ENCODE data around the gene ZNF655. TPM values are rescaled to one million over a fixed set of nuclear protein-coding genes. Genes with fewer than 3 reads are reported as not detected.

The ZNF655 gene
- total RNA-seq, 1 experiment from 2014 or later = 40.4 TPM

GRCh38 chr7:99531354-99531765 is 27.1 kb upstream of the ZNF655 start (continued):
- TF ChIP-seq PREB (CRISPR knock-in tag; IDR thresholded peaks at IDR 0.05; ENCODE audit: borderline replicate concordance) (no peak), ESRRA (CRISPR knock-in tag; IDR thresholded peaks at IDR 0.05; ENCODE audit: borderline replicate concordance) (no peak), ATF2 (CRISPR knock-in tag; IDR thresholded peaks at IDR 0.05; ENCODE audit: borderline replicate concordance, low read depth) (no peak), ZNF416 (CRISPR knock-in tag; IDR thresholded peaks at IDR 0.05) (no peak), OVOL2 (CRISPR knock-in tag; IDR thresholded peaks at IDR 0.05; ENCODE audit: borderline replicate concordance) (no peak), ARID4B (CRISPR knock-in tag; IDR thresholded peaks at IDR 0.05; ENCODE audit: borderline replicate concordance) (no peak), HMGXB4 (CRISPR knock-in tag; IDR thresholded peaks at IDR 0.05) (no peak), ZNF121 (CRISPR knock-in tag; IDR thresholded peaks at IDR 0.05) (no peak), GRHL2 (CRISPR knock-in tag; IDR thresholded peaks at IDR 0.05; ENCODE audit: insufficient replicate concordance, severe bottlenecking) (no peak)

GRCh38 chr7:99535667-99536066 is 22.8 kb upstream of the ZNF655 start:
- Mint-ChIP-seq H3K36me3 (peaks cover 40% of the 10 kb centered on the region), H3K4me3 (no peak overlapping the region), H3K27ac (no peak overlapping the region), H3K9me3 (peaks cover 58% of the 10 kb centered on the region), H3K27me3 (ENCODE audit: low read depth) (peaks cover 31% of the 10 kb centered on the region), H3K4me1 (no peaks in the 10 kb centered on the region)
- DNase-seq (ENCODE audit: low spot score) (no peak), ATAC-seq (no peak)
- TF ChIP-seq ELF4 (CRISPR knock-in tag; IDR thresholded peaks at IDR 0.05; ENCODE audit: low read depth) (no peak), HMGXB4 (CRISPR knock-in tag; IDR thresholded peaks at IDR 0.05) (no peak), TEAD4 (CRISPR knock-in tag; IDR thresholded peaks at IDR 0.05) (no peak)
- CTCF ChIA-PET = no interaction called here
- POLR2A ChIA-PET = no interaction called here

- ChIA-PET CTCF (no interaction called here), POLR2A (no interaction called here)
- H3K36me3 Mint-ChIP-seq = peaks cover 17% of the 10 kb centered on the region
- TF ChIP-seq ZNF423 (CRISPR knock-in tag; IDR thresholded peaks at IDR 0.05) (no peak), CBFB (CRISPR knock-in tag; IDR thresholded peaks at IDR 0.05; ENCODE audit: low read depth) (no peak), IRF2 (CRISPR knock-in tag; IDR thresholded peaks at IDR 0.05; ENCODE audit: borderline replicate concordance, low read depth) (no peak), NFE2L1 (CRISPR knock-in tag; IDR thresholded peaks at IDR 0.05) (no peak), ZNF396 (CRISPR knock-in tag; IDR thresholded peaks at IDR 0.05; ENCODE audit: borderline replicate concordance) (no peak), PRRX2 (CRISPR knock-in tag; IDR thresholded peaks at IDR 0.05) (no peak), TEAD4 (CRISPR knock-in tag; IDR thresholded peaks at IDR 0.05) (no peak)
- H3K27me3 Mint-ChIP-seq (ENCODE audit: low read depth) = peaks cover 26% of the 10 kb centered on the region
- H3K4me3 Mint-ChIP-seq = no peak overlapping the region
- DNase-seq (ENCODE audit: low spot score) = no peak
- peaks cover 48% of the 10 kb centered on the region for H3K9me3 Mint-ChIP-seq
- H3K27ac Mint-ChIP-seq = no peak overlapping the region
- no peak for ATAC-seq
- no peaks in the 10 kb centered on the region for H3K4me1 Mint-ChIP-seq
These were observed 19.1 kb upstream of the ZNF655 start for GRCh38 chr7:99539213-99539811.

Data from WTC11 (cell line).